Measurements from ENCODE around the gene ZMYND8. TPM values are rescaled to one million over a fixed set of nuclear protein-coding genes. Genes with fewer than 3 reads are reported as not detected.

Gene ZMYND8
- total and polyA plus RNA-seq, 2 of the 8 experiments (the other 6 are each of a cell fraction or from before 2014, with no cell fraction given), result 50.5 to 163 TPM

- Histone ChIP-seq H3K23ac (ENCODE audit: insufficient read length) (no peak overlapping the region), H4K20me1 (replicated peaks in 1 of 2; ENCODE audit: control insufficient read depth in 1 of 2, insufficient read depth in 2 of 2, low read length in 2 of 2) (no peaks in the 10 kb centered on the region), H3K79me1 (ENCODE audit: low read depth, low read length) (no peaks in the 10 kb centered on the region), H3K36me3 (ENCODE audit: control insufficient read depth in 2 of 4, insufficient read depth in 4 of 4, low read length in 3 of 4) (no peaks in the 10 kb centered on the region), H2AK5ac (ENCODE audit: low read depth, low read length) (no peak overlapping the region), H4K91ac (replicated peaks; ENCODE audit: insufficient read length, low read length) (no peak overlapping the region), H2BK5ac (ENCODE audit: low read depth, low read length) (no peak overlapping the region), H3K4ac (replicated peaks; ENCODE audit: insufficient read length, low read depth, low read length) (no peak overlapping the region), H3K79me2 (ENCODE audit: control insufficient read depth in 1 of 2, insufficient read depth in 2 of 2, low read length in 2 of 2) (no peaks in the 10 kb centered on the region), H3K4me1 (replicated peaks in 1 of 4; ENCODE audit: control insufficient read depth in 3 of 4, insufficient read depth in 4 of 4, low read length in 3 of 4) (peaks cover 0 to 3% (median 0%) of the 10 kb centered on the region in 4 experiments; a peak in 1 of 7 replicates), H4K5ac (ENCODE audit: insufficient read length, low read depth, low read length) (no peak overlapping the region), H3K4me2 (ENCODE audit: insufficient read depth in 1 of 2, low read depth in 2 of 2, low read length in 2 of 2) (no peak overlapping the region), H3K9me3 (ENCODE audit: insufficient read depth in 2 of 2, low read depth in 1 of 2, low read length in 1 of 2) (no peaks in the 10 kb centered on the region), H3K27ac (ENCODE audit: low read depth, low read length) (no peak overlapping the region), H2BK12ac (ENCODE audit: low read depth, low read length) (no peak overlapping the region), H2BK20ac (ENCODE audit: low read length) (no peak overlapping the region), H3K14ac (ENCODE audit: insufficient read length) (no peak overlapping the region), H3K27me3 (replicated peaks in 1 of 4; ENCODE audit: control insufficient read depth in 3 of 4, extremely low read depth in 1 of 4, insufficient read depth in 3 of 4, low read length in 3 of 4) (no peaks in the 10 kb centered on the region), H3K23me2 (ENCODE audit: low read depth, low read length) (no peaks in the 10 kb centered on the region), H2BK120ac (replicated peaks; ENCODE audit: low read depth, low read length) (no peak overlapping the region), H3K4me3 (ENCODE audit: extremely low read depth in 1 of 4, insufficient read depth in 2 of 4, low read depth in 3 of 4, low read length in 4 of 4) (no peak overlapping the region), H2AFZ (ENCODE audit: low read length) (no peak overlapping the region), H3K9ac (replicated peaks in 1 of 4; ENCODE audit: extremely low read depth in 1 of 4, low read depth in 3 of 4, low read length in 3 of 4) (no peak overlapping the region), H3K18ac (ENCODE audit: extremely low read depth, low read length) (no peak overlapping the region), H3K56ac (replicated peaks; ENCODE audit: insufficient read length, low read depth, low read length) (no peak overlapping the region), H4K8ac (ENCODE audit: extremely low read depth, insufficient read depth, low read length) (no peak overlapping the region), H2BK15ac (ENCODE audit: low read length) (no peak overlapping the region)
- POLR2A ChIA-PET (ENCODE audit: partially characterized antibody), result no interaction called here
- TF ChIP-seq POU5F1 (IDR thresholded peaks at IDR 0.05; ENCODE audit: low read depth, low read length), result no peak
- WGBS, 2 experiments (ENCODE audit: extremely low coverage in 1 of 2, insufficient coverage in 1 of 2, insufficient read length in 1 of 2, insufficient replicate concordance in 2 of 2, low coverage in 1 of 2, low lambda C conversion rate in 2 of 2, missing lambda C conversion rate in 1 of 2), result 90% methylated on average over 4 of the region's 4 CpGs; no CpG with 5 or more reads in 1 of the 2 experiments
- no peak for DNase-seq (ENCODE audit: low read depth in 1 of 2, low spot score in 2 of 2)
- FAIRE-seq, result no peak
- CTCF ChIA-PET (ENCODE audit: partially characterized antibody), result interaction anchor here (0.6 to 1.9 kb wide), 6 partner anchors 9 to 413 kb away, joined by 3 to 6 read pairs (median 4); no protein-coding TSS in a partner anchor
Measured at GRCh38 chr20:47165376-47165865, 191.1 kb downstream of the ZMYND8 start.

All from H1 (cell line).